HG03103 (cell line): Measurements from ENCODE around the gene ABCA8.

Experiments used
- ATAC-seq: cut with Tn5 transposase; IDR thresholded peaks from one replicate; pipeline ENCODE4 v1.9.1; 2021; ENCODE audit warnings: low read depth; ENCODE audit not compliant: unreplicated experiment

The ABCA8 gene

DNA sequence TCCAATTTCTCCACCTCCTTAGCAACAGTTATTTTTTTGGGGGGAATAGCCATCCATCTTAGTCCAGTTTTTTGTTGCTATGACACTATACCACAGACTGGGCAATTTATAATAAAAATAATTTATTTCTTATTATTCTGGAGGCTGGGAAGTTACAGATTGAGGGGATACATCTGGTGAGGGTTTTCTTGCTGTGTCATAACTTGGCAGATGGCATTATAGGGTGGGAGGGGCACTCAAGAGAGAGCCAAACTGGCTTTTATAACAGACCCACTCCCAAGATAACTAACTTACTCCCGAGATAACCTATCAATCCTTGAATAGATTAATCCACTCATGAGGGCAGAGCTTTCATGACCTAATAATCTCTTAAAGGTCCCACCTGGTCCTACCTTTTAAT, 84.2 kb downstream of the ABCA8 start:
- no peak for ATAC-seq

DNA sequence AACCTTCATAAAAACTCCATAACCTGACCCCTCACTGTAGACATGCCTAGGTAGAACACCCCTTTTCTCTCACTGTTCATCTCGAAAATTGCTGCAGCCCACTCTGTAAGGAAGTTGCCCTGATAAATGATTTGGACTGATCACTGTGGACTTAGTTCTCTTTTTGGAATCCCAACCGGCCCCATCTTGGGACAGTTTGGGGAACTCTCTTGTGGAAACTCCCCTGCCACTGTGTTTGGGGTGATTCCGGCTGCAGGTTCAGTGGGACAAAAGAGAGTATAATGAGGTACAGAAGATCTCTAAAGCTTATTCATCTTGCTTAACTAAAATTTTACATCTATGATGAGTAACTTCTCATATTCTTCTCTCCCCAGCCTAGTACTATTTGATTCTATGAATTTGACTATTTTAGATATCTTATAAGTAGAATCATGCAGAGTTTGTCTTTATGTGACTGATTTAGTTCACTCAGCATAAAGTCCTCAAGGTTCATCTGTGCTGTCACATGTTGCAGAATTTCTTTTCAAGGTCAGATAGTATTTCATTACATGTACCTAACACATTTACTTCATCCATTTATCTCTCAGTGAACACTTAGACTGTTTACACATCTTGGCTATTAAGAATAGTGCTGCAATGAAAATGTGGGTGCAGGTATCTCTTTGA, 84.9 kb downstream of the ABCA8 start:
- ATAC-seq: no peak

DNA sequence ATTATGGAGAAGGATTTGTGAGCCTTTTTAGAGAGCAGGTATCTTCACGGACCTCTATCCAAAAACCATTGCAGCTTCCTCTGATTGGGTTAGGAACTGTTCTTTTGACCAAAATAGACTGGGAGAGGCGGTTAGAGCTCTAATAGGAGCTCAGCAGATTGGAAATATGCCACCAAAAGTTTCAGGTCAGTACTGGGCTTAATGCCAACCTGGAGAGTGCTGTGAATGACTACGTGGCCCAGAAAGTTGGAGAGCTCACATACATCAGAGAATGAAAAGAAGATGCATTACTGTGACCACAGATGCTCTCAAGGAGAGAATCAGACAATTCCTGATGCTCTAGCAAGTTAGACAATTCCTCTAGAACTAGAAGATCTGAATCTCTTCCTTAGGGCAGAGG, 86.5 kb downstream of the ABCA8 start:
- no peak for ATAC-seq

DNA sequence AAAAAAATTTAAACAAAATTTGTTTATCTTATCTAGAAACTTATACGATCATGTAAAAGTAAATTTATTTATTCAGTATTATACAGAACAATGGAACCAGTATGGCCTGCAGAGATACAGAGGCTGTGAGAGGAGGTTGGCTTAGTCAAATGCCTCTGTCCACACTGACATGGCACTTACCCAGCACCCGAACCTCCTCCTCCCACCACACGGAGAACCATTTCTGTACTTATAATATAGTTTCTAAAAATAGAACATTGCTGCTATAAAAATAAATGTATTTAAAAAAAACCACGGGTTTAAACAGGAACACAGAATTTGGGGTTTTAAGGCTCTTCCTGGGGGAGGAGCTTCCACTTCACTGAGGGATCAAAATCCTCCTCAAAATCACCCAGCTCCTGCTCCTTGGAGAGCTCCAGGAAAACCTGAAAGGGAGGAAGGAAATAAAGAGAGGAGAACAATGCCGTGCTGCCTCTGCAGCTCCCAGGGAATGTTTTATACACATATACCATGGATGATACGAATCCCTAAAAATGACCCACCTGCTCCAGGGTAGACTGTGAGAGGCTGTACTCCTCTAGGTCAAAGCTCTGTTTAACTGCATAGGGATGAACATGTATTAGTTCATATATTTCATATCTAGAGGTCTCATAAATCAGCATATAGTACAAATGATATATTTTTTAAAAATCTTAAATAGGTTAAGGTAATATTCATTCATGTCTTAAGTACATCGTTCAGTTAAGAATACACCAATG, 87.3 kb downstream of the ABCA8 start:
- ATAC-seq: no peak

DNA sequence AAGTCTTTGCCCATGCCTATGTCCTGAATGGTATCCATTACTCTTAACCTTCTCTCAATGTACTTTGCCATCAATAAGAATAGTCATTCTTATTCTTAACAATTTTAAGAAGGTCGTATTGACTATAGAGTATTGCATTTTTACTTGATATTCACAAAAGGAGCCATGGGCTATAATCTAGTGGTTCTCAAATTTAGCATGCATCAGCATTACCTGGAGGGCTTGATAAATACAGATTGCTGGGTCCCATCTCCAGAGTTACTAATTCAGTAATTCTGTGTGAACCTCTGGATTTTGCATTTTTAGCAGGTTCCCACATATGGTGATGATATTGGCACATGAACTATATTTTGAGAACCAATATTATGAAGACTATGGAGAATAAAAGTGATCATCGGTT, 89.6 kb downstream of the ABCA8 start:
- ATAC-seq: no peak

DNA sequence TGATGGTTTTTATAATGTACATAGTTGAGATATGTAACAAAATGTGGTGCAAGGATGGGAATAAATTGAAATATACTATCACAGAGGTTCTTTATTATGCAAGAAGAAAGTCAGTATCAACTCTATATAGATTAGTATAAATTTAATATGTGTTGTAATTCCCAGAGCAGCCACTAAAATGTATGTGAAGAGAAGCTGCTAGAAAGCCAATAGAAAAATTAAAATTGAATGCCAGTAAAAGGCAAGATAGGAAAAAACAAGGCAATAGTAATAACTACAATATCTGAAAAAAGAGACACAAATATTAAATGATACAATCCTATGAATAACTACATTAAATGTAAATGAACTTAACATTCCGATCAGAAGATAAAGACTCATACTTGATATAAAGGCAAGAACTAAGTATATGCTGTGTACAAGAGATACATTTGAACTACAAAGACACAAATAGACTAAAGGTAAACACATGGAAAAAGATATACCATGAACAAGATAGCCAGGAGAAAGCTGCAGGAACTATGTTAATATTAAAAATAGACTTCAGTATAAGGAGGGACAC, 92.0 kb downstream of the ABCA8 start:
- no peak for ATAC-seq

DNA sequence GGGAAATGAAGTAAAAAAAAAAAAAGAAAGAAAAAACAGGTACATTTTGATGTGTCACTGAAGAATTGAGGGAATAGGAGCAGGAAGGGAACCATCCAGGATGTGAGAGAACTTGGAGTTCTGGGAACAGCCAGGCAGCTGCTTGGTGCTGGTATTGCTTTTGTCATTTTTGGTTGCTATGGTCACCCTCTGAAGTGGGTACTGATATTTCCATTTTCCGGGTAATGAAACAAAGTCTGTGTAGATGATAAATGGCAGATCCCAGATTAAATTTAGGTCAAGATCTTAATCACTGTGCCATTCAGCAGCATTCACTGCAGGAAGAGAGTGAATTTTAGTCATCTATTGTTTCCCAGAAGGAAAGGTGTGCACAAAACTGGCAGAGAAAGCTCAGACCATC, 93.6 kb downstream of the ABCA8 start:
- no peak for ATAC-seq

DNA sequence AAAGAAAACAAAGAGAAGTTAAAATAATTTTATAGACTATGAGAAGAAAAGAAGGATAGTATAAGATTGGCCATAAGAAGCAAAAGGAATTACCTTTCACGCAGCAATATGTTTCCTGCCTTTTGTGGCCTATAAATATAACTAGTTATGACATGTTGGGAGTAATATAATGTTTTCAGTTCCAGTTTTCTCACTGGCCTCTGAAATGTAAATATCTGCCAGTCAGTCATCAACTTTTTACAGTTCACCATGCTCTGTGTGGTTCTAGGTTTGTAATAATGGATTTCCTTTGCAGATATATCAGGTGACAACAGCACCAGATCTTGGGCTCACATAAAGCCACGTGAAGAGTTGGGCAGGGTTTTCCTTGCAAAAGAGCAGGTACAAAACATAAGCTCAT, 94.3 kb downstream of the ABCA8 start:
- no peak for ATAC-seq

DNA sequence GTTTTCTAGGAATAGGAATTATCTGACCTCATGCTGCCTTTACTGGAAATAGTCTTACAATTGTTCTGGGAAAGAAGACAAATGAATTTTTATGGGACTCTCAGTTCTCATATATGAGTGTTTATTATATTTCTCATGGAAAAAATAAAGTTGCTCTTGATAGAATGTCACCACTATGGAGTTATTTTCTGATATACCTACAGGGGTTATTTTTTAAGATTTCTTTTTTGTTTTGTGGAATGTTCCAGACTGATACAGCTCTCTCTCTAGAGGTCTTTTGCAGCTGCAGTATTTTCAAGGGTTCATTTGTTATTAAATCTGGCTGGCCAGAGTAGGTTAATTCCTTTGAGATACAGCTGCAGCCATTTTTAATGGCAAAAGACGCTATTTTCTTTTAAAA, 100.7 kb downstream of the ABCA8 start:
- ATAC-seq: no peak

DNA sequence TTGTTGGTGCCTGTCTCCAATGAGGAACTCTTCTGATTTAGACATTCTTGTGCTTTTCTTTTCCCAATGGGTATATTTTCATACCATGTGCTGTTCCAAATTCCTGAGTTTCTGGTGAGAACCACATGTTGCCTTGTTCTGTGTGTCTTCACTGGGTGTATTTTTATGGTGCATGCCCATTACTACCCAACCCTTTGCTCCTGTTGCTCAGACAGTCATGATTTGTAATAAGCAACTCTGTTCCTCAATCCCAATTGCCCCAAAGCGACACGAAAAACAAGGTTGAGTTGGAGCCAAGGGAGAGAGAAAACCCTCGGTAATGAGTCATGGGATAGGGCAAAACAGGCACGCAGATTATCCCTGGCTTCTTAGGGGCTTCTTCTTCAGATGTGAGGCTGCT, 101.8 kb downstream of the ABCA8 start:
- no peak for ATAC-seq

DNA sequence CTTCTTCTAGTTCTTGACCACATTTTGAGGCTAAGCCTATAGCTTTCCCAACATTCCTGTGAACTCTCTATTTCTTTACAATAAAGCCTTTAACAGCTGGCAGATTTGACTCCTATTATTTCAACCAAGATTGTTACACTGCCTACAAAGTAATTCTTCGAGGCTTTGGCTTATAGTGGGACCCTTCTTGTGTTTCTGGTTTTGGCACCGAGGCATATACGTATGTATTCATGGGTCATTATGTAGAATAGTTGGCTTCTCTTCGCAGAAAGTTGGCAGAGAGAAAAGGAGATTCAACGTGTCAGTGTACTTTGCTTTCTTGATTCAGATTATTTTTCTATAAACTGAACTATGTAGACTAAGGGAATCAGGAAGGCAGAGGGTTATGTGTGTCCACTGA, 102.2 kb downstream of the ABCA8 start:
- no peak for ATAC-seq

DNA sequence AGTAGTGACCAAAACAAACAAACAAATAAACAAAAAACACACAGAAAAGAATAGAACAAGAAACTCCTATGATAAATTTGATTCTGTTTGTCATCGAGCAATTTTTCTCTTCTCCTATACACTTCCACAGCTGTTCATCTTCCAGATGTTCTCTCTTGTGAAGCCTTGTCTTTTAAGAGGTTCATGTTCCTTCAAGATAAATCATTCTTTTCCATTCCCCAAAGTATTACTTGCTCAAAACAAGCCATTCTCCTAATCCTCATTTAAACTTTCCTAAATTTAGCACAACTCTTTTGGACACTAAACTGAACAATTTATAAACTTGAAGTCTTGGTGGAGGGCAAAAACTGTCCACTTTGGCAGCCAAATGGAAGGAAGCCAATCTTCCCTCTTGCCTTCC, 103.3 kb downstream of the ABCA8 start:
- no peak for ATAC-seq

DNA sequence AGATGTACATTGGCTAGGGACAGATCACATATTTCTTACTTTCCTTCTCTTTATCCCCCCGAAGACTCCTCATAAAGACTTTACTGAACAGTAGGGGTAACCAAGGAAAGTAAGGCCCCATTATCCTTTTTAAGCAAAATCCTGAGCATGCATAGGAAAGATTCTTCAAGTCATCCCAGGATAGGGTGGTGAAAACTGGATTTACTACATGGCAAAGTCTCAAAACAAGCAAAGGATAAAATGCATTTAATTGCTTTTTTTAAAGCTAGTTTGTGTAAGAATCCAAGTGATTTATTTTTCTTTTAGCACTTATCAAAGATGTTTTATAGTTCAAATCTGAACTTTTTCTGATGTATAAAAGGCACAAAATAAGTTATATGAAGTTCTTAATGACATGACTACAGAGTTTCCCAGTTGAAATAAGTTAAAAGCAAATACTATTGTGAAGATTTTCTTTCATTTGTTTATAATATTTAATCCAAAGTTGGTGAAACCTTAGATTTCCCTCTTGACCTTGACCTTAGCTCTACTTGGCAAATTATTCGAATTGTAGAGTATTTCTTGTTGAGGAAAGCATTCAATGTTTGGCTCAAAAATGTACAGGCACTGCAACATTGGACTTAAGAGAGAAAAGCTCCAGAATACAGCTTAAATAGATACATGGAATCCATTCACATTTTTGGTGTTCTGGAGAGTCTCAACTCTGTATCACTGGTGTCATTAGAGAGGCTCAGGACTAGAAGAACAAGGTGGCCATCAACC, 104.3 kb downstream of the ABCA8 start:
- no peak for ATAC-seq

DNA sequence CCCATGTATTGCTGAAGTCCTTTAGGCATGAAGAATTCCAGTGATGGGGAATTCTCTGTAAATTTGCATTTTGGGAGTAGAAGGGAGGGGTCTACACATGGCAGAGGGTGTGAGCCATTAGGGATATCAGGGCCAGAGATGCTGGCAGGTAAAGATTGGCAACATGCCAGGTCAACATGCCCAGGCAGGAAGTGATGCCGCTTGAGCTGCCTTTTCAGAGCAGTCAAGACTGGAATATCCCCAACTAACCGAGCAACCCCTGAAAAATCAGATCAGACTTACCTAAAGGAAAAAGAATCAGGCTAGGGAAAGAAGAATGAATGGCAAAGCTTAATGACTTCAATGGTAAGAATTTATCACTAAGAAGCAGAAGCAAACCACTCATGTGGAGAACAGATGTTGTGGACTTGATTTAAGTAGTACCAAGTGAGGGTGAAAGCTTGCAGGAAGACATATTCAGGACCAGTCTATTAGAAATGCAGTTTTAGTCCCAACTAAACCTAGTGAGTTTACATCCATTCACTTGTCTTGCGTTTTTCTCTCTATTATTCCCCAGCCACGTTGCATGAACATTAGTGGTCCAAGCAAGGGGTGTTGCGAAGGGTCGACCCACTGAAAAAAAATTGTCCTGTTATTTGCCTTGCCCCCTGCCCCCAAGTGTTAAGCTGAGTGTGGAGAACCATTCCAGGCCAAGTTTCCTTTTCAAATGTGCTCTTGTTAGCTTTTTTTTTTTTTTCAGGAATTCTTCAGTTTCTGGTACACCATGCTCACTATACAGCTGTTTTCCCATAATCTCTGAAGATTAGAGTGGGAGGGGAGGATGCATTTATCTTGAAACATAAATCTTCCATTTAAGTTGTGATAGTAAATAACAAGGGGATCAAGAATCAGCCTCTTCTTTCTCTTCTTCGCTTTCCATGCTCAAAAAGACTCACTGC, 105.2 kb downstream of the ABCA8 start:
- ATAC-seq: no peak

DNA sequence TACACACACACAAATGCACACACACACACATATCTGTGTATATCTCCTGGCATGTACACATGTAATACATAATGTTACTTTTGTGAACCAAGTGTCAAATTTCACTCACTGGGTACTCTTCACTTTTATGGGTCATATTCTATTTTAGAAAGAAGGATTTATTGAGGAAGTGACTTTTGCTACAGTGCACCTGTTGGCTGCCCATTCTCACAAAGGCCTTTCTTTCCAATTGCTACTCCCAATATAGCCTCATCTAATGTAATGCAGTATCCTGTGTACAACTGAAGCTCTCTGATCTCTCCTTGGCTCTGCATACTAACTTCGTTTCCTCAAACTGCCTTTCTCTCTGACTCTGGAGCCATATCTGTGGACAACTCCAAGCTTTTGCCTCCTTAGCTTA, 107.5 kb downstream of the ABCA8 start:
- ATAC-seq: no peak

DNA sequence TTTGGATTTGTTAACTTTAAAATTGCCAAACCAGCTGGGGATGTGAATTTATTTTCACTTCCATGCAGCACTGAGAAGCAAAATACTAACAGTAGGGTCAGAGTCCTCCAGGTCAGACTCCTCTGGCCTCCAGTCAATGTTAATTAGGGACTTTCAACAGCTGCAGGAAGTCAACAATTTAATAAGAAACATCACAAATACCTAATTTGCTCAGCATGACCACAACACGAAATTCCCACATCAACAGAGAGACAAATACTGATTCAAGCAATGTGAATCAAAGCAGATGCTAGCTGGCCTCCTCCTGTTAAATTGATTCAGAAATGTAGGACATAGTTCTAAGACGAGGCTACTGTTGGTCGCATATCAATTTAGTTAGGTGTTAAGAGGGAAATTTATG, 111.7 kb downstream of the ABCA8 start:
- ATAC-seq: no peak

DNA sequence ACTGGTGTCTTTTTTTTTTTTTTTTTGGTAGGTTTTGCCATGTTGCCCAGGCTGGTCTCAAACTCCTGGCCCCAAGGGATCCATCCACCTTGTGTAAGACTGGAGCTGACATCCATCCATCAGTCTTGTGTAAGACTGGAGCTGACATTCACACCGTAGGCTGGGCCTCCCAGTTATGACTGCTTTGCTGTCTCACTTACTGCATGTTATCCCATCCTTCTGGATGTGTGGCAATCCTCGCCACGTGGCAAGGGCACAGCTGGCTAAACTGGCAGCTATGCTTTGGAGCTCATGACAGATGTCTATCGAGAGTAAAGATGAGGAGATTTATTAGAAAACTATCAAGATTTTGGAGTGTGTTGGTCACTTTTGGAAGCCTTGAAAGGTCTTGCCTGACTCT, 115.1 kb downstream of the ABCA8 start:
- ATAC-seq: no peak

DNA sequence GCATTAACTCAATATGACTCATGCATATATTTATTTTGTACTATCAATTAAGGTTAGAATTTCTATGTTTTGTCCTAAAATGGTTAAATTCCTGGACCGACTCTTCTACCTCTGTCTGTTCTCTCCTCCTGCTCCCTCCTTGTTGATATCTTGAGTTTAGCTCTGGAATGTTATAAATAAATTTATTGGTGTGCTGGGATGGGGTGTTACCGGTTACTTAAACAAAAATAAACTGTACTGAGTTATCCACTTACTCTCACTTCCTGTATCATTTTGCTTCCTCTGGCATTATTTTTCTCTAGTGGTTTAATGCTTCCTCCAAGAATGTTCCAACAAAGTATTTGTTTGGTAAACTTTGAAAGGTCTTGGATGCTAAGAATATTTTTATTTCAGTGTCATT, 120.1 kb downstream of the ABCA8 start:
- ATAC-seq: no peak

DNA sequence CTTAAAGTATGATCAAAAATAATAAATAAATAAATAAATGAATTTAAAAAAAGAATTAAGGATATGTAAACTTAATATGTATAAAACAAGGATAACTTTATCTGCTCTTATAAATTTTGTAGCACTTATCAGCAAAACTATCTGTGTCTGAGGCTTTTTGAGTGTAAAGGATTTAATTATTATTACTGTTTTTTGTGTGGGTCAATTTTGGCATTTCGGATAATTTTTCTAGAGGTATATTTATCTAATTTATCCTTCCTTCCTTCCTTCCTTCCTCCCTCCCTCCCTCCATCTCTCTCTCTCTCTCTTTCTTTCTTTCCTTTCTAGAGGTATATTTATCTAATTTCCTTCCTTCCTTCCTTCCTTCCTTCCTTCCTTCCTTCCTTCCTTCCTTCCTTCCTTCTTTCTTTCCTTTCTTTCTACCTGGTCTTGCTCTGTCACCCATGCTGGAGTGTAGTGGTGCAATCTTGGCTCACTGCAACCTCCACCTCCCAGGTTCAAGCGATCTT, 120.8 kb downstream of the ABCA8 start:
- ATAC-seq: no peak

DNA sequence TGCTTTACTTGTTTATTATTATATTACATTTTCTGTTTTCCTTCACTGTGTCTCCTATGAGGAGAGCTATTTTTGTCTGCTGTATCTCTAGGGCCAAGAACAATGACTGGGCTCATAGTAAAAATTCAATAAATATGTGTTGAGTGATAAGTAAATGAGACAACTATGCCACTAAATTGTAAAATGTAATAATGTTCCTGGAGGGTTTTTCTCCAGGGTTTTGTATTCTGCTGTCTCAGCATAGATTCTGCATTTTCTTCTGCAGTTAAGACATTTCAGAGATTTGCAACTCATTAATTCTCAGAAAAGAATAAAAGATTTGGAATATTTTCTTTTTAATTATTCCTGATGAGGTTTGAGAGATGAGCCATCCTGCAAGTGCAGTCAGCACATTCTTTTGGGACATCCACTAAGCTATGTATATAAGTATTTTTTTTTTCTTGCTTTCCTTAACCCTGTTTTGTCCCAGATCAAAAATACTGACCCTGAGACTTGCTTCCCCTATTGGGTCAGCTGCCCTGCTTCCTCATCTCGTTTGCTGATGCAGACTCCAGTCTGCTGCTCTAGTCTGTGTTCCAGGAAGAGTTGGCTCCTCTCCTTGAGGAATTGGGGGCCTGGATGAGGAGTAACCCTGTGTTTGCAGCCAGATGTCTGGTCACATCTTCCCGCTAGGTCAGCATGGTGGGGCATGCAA, 122.9 kb downstream of the ABCA8 start:
- ATAC-seq: no peak
